GM21381 (cell line): ENCODE results near the gene ABCC10.
"Not testable (repeated sequence)": the region's sequence is repeated elsewhere in the genome, so short reads cannot be mapped to it uniquely, and the experiment has no call there.

Source experiments
- ATAC-seq: cut with Tn5 transposase; IDR thresholded peaks from one replicate; pipeline ENCODE4 v1.9.1; 2021; ENCODE audit warnings: mild to moderate bottlenecking, moderate library complexity; ENCODE audit not compliant: unreplicated experiment

Gene ABCC10

DNA sequence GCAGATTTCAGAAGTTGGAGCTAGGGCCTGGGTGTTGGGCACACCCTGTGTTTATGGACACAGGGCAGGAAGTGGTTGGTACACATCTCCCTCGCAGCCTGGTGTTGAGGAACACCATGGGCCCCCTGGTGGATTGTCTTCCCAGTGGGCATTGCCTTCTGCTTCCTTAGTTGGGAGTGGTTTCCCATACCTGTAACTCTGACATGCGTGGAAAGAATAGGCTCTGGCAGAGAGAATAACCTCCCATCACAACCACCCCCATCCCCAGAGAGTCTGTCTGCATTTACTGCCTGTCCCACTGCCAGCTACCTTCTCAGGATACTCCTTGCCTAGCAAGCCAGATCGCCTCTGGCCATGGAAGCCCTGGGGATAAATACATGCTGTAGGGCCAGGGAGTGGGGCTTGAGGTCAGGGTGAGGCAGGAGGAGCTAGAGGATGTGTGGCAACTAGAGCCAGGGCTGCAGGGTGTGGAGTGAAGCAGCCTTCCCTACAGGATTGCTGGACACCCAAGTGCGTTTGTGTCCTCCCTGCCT lies 68.1 kb downstream of the ABCC10 start:
- no peak for ATAC-seq

DNA sequence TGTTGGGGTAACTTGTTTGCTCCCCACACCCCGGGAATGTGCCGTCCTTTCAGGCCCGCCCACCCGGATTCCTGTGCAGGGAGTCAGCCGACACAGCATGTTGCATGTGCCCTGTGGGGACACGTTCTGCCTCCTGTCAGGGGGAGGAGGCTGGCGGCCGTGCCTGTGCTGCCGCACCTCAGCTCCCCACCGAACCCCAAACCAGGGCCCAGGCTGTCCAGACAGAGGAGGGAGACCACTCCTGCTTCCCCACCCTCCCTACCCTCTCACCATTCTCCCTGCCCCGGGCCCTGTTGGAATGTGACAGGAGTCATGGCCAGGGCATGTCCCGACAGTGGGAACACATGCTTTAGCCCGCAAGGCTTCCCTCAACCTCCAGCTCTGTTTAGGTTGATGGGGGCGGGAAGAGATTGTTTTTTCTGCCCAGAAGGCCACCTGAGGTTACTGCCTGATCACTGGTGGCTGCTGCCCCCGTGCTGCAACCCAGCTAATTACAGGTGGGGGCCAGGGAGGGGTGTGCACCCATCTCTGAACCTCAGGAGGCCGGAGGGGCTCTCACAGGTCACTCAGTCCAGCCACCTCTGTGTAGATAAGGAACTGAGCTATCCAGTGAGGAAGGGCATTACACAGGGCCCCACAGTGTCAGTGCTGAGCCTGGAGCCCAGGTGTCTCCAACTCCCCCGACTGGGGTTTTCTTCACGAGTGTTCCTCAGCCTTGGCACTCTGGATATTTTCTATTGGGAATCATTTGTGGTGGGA lies 69.2 kb downstream of the ABCC10 start:
- no peak for ATAC-seq

DNA sequence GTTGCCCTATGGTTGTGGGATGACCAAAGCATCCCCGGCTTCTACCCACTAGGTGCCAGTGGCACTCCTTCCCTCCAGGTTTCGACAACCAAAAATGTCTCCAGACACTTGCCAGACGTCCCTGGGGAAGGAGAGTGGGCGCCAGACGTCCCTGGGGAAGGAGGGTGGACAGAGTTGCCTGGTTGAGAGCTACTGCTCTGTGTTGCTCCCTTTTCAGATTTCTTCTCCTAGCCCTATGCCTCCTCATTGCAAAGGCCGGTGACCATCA lies 69.7 kb downstream of the ABCC10 start:
- no peak for ATAC-seq

DNA sequence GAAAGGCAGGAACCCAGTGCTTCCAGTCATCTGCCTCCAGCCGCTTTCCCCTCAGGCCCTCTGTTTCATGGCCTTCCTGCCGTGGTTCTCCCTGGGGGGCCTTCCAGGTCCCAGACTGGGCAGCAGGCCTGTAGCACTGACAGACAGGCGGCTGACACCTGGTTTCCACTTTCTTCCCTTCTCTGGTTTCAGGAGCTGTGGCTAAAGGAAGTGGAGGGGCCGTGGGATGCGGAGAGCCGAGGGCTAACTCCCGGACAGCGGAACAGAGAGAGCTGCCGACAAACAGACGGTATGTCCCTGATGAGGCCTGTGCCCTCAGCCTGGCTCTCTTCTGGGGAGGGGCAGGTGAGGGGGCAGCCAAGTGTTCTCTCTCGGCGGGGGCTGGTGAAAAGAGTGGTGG lies 70.3 kb downstream of the ABCC10 start:
- ATAC-seq, result no peak

DNA sequence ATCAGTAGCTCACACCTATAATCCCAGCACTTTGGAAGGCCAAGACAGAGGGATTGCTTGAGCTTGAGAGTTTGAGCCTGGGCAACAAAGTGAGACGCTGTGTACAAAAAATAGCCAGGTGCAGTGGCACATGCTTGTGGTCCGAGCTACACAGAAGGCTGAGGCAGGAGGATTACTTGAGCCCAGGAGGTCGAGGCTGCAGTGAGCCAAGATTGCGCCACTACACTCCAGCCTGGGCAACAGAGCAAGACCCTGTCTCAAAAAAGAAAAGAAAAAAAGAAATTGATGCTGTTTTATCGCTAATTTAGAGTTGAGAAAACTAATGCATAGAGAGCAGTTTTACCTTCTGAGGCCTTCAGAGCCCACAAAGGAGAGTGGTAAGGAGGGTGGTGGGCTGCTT lies 71.0 kb downstream of the ABCC10 start:
- not testable (repeated sequence) for ATAC-seq

DNA sequence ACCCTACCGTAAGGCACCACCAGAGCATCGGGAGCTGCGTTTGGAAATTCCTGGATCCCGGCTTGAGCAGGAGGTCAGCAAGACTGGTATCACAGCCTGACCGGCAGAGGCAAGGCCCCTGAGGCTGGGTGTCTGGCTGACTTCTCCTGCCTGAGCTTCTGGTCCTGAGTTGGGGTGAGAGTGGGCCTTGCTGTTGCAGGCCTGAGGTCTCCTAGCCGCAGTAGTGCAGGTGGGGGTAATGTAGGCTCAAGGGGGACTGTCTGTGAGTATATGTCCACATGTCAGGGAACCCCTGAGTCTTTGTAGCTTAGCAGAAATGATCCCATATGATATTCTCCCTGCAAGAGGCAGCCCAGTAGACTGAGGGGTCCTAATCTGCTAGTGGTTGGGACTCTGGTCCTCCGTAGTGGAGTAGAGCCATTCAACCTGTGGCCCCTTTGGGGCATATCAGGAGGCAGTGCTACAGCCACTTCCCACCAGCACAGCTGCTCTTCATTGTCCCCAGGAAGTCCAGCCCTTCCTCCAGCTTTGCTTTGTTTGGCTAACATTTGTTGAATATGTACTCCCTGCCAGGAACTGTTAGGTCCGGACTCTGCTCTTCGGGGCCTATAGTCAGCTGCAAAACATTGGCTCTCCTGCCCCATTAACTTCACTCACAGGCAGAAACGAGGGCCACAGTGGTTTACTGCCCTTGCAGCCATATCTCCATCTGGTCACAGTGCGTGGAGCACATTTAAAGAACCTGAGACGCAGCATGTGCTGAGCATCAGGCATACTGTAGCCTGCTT lies 71.9 kb downstream of the ABCC10 start:
- ATAC-seq, result no peak
